ENCODE measurements around the gene METAP1D. TPM values are rescaled to one million over a fixed set of nuclear protein-coding genes. Genes with fewer than 3 reads are reported as not detected.

The METAP1D gene
- total RNA-seq, 1 donor from 2014 or later = 6.7 TPM

- no peak overlapping the region for H3K4me3 ChIP-seq
- no peaks in the 10 kb centered on the region for H3K36me3 ChIP-seq
- no peaks in the 10 kb centered on the region for H3K4me1 ChIP-seq
- peaks cover 81% of the 10 kb centered on the region for H3K27me3 ChIP-seq (ENCODE audit: low read depth)
- no peak for DNase-seq
- TF ChIP-seq CTCF (IDR thresholded peaks at IDR 0.05; ENCODE audit: borderline replicate concordance) = no peak
- intact Hi-C loops (cut with micrococcal nuclease) = no loop called here
- no peaks in the 10 kb centered on the region for H3K9me3 ChIP-seq (replicated peaks)
- no peak overlapping the region for H3K27ac ChIP-seq (replicated peaks)
Observed at GRCh38 chr2:172116107-172116506, 116.4 kb downstream of the METAP1D start.

GRCh38 chr2:172119089-172119488 lies 119.3 kb downstream of the METAP1D start:
- H3K4me3 ChIP-seq = no peak overlapping the region
- H3K9me3 ChIP-seq (replicated peaks) = no peaks in the 10 kb centered on the region
- intact Hi-C loops (cut with micrococcal nuclease) = no loop called here
- H3K27ac ChIP-seq (replicated peaks) = no peak overlapping the region
- H3K4me1 ChIP-seq = no peaks in the 10 kb centered on the region
- no peak for DNase-seq
- H3K27me3 ChIP-seq (ENCODE audit: low read depth) = peaks cover 61% of the 10 kb centered on the region
- no peak for TF ChIP-seq CTCF (IDR thresholded peaks at IDR 0.05; ENCODE audit: borderline replicate concordance)
- no peaks in the 10 kb centered on the region for H3K36me3 ChIP-seq

- Histone ChIP-seq H3K27me3 (ENCODE audit: low read depth) (peaks cover 50% of the 10 kb centered on the region), H3K4me1 (no peaks in the 10 kb centered on the region), H3K4me3 (no peak overlapping the region), H3K36me3 (no peaks in the 10 kb centered on the region), H3K27ac (replicated peaks) (no peak overlapping the region), H3K9me3 (replicated peaks) (no peaks in the 10 kb centered on the region)
- intact Hi-C loops (cut with micrococcal nuclease) = no loop called here
- DNase-seq = no peak
- TF ChIP-seq CTCF (IDR thresholded peaks at IDR 0.05; ENCODE audit: borderline replicate concordance) = no peak
Observed at GRCh38 chr2:172120118-172120517, 120.4 kb downstream of the METAP1D start.

GRCh38 chr2:172128484-172128883 lies 128.7 kb downstream of the METAP1D start:
- H3K27me3 ChIP-seq (ENCODE audit: low read depth) = peaks cover 27% of the 10 kb centered on the region
- no peaks in the 10 kb centered on the region for H3K4me1 ChIP-seq
- H3K36me3 ChIP-seq = no peaks in the 10 kb centered on the region
- TF ChIP-seq CTCF (IDR thresholded peaks at IDR 0.05; ENCODE audit: borderline replicate concordance) = no peak
- no peak overlapping the region for H3K27ac ChIP-seq (replicated peaks)
- H3K9me3 ChIP-seq (replicated peaks) = peaks cover 6% of the 10 kb centered on the region
- intact Hi-C loops (cut with micrococcal nuclease) = no loop called here
- no peak for DNase-seq
- no peak overlapping the region for H3K4me3 ChIP-seq

- H3K4me1 ChIP-seq = no peaks in the 10 kb centered on the region
- intact Hi-C loops (cut with micrococcal nuclease) = no loop called here
- DNase-seq = no peak
- no peak overlapping the region for H3K4me3 ChIP-seq
- H3K27ac ChIP-seq (replicated peaks) = no peak overlapping the region
- H3K27me3 ChIP-seq (ENCODE audit: low read depth) = peaks cover 27% of the 10 kb centered on the region
- no peak for TF ChIP-seq CTCF (IDR thresholded peaks at IDR 0.05; ENCODE audit: borderline replicate concordance)
- no peaks in the 10 kb centered on the region for H3K36me3 ChIP-seq
- peaks cover 6% of the 10 kb centered on the region for H3K9me3 ChIP-seq (replicated peaks)
Observed at GRCh38 chr2:172129404-172129803, 129.7 kb downstream of the METAP1D start.

Other genes with a start within 250 kb of the METAP1D start
- 110 TPM for gene SLC25A12, start 105.7 kb upstream of the METAP1D start, total RNA-seq
- 31.0 TPM for gene HAT1, start 77.5 kb upstream of the METAP1D start, total RNA-seq
- not detected for gene DLX1, start 85.6 kb downstream of the METAP1D start, total RNA-seq
- not detected for gene DLX2, start 102.9 kb downstream of the METAP1D start, total RNA-seq